ENCODE measurements around the gene BSND. TPM values are rescaled to one million over a fixed set of nuclear protein-coding genes. Genes with fewer than 3 reads are reported as not detected.

The BSND gene
- polyA plus RNA-seq, 1 donor from 2014 or later: not detected

- Histone ChIP-seq H4K20me1 (ENCODE audit: insufficient read depth) (no peaks in the 10 kb centered on the region), H3K4me2 (ENCODE audit: low read length) (no peak overlapping the region), H3K4me3 (ENCODE audit: low read length) (no peak overlapping the region), H3K27me3 (ENCODE audit: insufficient read depth, low read depth, low read length) (no peaks in the 10 kb centered on the region), H3K9me3 (ENCODE audit: low read length) (no peaks in the 10 kb centered on the region), H2AFZ (ENCODE audit: low read depth, low read length) (no peak overlapping the region), H3K36me3 (ENCODE audit: insufficient read depth, low read length) (no peaks in the 10 kb centered on the region), H3K9ac (ENCODE audit: low read length) (no peak overlapping the region), H3F3A (ENCODE audit: insufficient read depth, low read length, poor library complexity, severe bottlenecking) (no peaks in the 10 kb centered on the region), H3K79me2 (replicated peaks; ENCODE audit: insufficient read depth, low read length) (no peaks in the 10 kb centered on the region), H3K27ac (ENCODE audit: low read length) (no peak overlapping the region), H3K9me2 (ENCODE audit: insufficient read depth, low read length) (no peaks in the 10 kb centered on the region)
- no peak for TF ChIP-seq RAD21 (conservative IDR thresholded peaks at IDR 0.05)
- TF ChIP-seq CTCF (IDR thresholded peaks at IDR 0.05; ENCODE audit: poor library complexity, severe bottlenecking): no peak
- TF ChIP-seq POLR2AphosphoS5 (IDR thresholded peaks at IDR 0.05): no peak
- no peak for TF ChIP-seq SMC3 (conservative IDR thresholded peaks at IDR 0.05; ENCODE audit: poor library complexity)
- TF ChIP-seq TAF1 (IDR thresholded peaks at IDR 0.05; ENCODE audit: low read depth): no peak
- no peak for TF ChIP-seq EP300 (conservative IDR thresholded peaks at IDR 0.05; ENCODE audit: poor library complexity, severe bottlenecking)
- TF ChIP-seq, protein P1, sequence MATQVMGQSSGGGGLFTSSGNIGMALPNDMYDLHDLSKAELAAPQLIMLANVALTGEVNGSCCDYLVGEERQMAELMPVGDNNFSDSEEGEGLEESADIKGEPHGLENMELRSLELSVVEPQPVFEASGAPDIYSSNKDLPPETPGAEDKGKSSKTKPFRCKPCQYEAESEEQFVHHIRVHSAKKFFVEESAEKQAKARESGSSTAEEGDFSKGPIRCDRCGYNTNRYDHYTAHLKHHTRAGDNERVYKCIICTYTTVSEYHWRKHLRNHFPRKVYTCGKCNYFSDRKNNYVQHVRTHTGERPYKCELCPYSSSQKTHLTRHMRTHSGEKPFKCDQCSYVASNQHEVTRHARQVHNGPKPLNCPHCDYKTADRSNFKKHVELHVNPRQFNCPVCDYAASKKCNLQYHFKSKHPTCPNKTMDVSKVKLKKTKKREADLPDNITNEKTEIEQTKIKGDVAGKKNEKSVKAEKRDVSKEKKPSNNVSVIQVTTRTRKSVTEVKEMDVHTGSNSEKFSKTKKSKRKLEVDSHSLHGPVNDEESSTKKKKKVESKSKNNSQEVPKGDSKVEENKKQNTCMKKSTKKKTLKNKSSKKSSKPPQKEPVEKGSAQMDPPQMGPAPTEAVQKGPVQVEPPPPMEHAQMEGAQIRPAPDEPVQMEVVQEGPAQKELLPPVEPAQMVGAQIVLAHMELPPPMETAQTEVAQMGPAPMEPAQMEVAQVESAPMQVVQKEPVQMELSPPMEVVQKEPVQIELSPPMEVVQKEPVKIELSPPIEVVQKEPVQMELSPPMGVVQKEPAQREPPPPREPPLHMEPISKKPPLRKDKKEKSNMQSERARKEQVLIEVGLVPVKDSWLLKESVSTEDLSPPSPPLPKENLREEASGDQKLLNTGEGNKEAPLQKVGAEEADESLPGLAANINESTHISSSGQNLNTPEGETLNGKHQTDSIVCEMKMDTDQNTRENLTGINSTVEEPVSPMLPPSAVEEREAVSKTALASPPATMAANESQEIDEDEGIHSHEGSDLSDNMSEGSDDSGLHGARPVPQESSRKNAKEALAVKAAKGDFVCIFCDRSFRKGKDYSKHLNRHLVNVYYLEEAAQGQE (IDR thresholded peaks at IDR 0.05; ENCODE audit: borderline replicate concordance): no peak
- TF ChIP-seq MXI1 (conservative IDR thresholded peaks at IDR 0.05; ENCODE audit: poor library complexity, severe bottlenecking): no peak
- no peak for TF ChIP-seq EZH2 (IDR thresholded peaks at IDR 0.05; ENCODE audit: borderline replicate concordance, insufficient read depth, low read length, poor library complexity, severe bottlenecking)
Observed at GRCh38 chr1:55053265-55053954, 54.7 kb downstream of the BSND start.

DNA sequence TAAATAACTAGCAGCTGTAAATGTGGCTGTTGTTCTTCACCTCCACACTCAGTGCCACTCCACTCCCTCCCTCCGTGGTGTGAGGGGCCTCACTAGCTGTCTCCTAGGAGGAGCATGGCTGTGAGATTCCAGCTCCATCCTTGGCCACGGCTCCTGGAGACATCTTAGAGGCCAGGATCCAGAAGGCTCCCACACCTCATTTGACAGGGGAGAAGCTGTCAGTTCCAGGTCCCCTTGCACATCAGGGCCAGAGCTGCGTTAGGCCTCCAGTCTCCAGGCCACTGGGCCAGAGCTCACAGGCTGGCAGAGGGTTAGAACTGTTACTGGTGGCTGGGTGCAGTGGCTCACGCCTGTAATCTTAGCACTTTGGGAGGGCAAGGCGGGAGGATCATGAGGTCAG is 55.7 kb downstream of the BSND start:
- Histone ChIP-seq H3K9me3 (ENCODE audit: low read length) (no peaks in the 10 kb centered on the region), H3K27me3 (ENCODE audit: insufficient read depth, low read depth, low read length) (no peaks in the 10 kb centered on the region), H3K9ac (ENCODE audit: low read length) (no peak overlapping the region), H3K4me3 (ENCODE audit: low read length) (no peak overlapping the region), H3K36me3 (ENCODE audit: insufficient read depth, low read length) (no peaks in the 10 kb centered on the region), H3F3A (ENCODE audit: insufficient read depth, low read length, poor library complexity, severe bottlenecking) (no peaks in the 10 kb centered on the region), H3K4me2 (ENCODE audit: low read length) (no peak overlapping the region), H4K20me1 (ENCODE audit: insufficient read depth) (no peaks in the 10 kb centered on the region), H3K27ac (ENCODE audit: low read length) (no peak overlapping the region), H3K79me2 (replicated peaks; ENCODE audit: insufficient read depth, low read length) (no peaks in the 10 kb centered on the region), H3K9me2 (ENCODE audit: insufficient read depth, low read length) (no peaks in the 10 kb centered on the region), H2AFZ (ENCODE audit: low read depth, low read length) (no peak overlapping the region)
- TF ChIP-seq MXI1 (conservative IDR thresholded peaks at IDR 0.05; ENCODE audit: poor library complexity, severe bottlenecking) (no peak), EZH2 (IDR thresholded peaks at IDR 0.05; ENCODE audit: borderline replicate concordance, insufficient read depth, low read length, poor library complexity, severe bottlenecking) (no peak), RAD21 (conservative IDR thresholded peaks at IDR 0.05) (no peak), EP300 (conservative IDR thresholded peaks at IDR 0.05; ENCODE audit: poor library complexity, severe bottlenecking) (no peak)
- TF ChIP-seq, protein P1 (IDR thresholded peaks at IDR 0.05; ENCODE audit: borderline replicate concordance): no peak

Data from neural cell (in vitro differentiated cells).